CD4-positive, alpha-beta memory T cell (primary cell): ENCODE data around the gene TRERF1. TPM values are rescaled to one million over a fixed set of nuclear protein-coding genes. Genes with fewer than 3 reads are reported as not detected.

Experiments used
- CTCF ChIA-PET: fragments of 350-600 bp; sonication (Branson Sonifier 250); formaldehyde crosslinking; loops from one replicate; lab custom pipeline; 2021; ENCODE audit warnings: inconsistent platforms; ENCODE audit not compliant: partially characterized antibody; lab: Charles Lee
- POLR2A ChIA-PET: fragments of 350-600 bp; sonication (Branson Sonifier 250); formaldehyde crosslinking; loops from one replicate; lab custom pipeline; 2021; ENCODE audit not compliant: partially characterized antibody; lab: Charles Lee
- DNase-seq, 5 donors: peaks; one replicate each; pipeline versions ENCODE4 v3.0.0 to v3.0.0-alpha.2; 2020 to 2022; ENCODE audit warnings: mixed read lengths in 1 of 5
- H3K27ac ChIP-seq: one replicate; pipeline ENCODE4 v1.7.0; 2013; ENCODE audit warnings: low read depth, low read length
- H3K27me3 ChIP-seq: 2 replicates; pipeline ENCODE4 v1.7.0; 2013; ENCODE audit warnings: mild to moderate bottlenecking, low read length, moderate library complexity; ENCODE audit not compliant: insufficient read depth
- H3K36me3 ChIP-seq: 2 replicates; pipeline ENCODE4 v1.7.0; 2013; ENCODE audit warnings: mild to moderate bottlenecking, low read length, moderate library complexity; ENCODE audit not compliant: insufficient read depth
- H3K4me1 ChIP-seq: 2 replicates; pipeline ENCODE4 v1.7.0; 2013; ENCODE audit warnings: mild to moderate bottlenecking, low read length, moderate library complexity; ENCODE audit not compliant: insufficient read depth
- H3K4me3 ChIP-seq, 2 donors: one replicate each; pipeline ENCODE4 v1.7.0; 2013; ENCODE audit warnings: low read length in 2 of 2, mild to moderate bottlenecking in 1 of 2
- H3K9me3 ChIP-seq, 2 donors: one replicate each; pipeline ENCODE4 v1.7.0; 2013; ENCODE audit warnings: low read length in 2 of 2, control low read depth in 1 of 2; ENCODE audit not compliant: control insufficient read depth in 1 of 2
- H3K27ac Mint-ChIP-seq, 7 donors: one replicate each; pipeline ENCODE4 v1.8.0; 2020 to 2021; ENCODE audit warnings: mixed read lengths in 7 of 7, mild to moderate bottlenecking in 6 of 7, inconsistent platforms in 3 of 7, moderate library complexity in 3 of 7
- H3K27me3 Mint-ChIP-seq, 2 donors: one replicate each; pipeline ENCODE4 v1.8.0; 2020 to 2021; ENCODE audit warnings: mixed read lengths in 2 of 2
- H3K36me3 Mint-ChIP-seq, 2 donors: one replicate each; pipeline ENCODE4 v1.8.0; 2020 to 2021; ENCODE audit warnings: mixed read lengths in 2 of 2, inconsistent platforms in 1 of 2, mild to moderate bottlenecking in 1 of 2
- H3K4me1 Mint-ChIP-seq, 4 donors: one replicate each; pipeline ENCODE4 v1.8.0; 2020 to 2021; ENCODE audit warnings: mixed read lengths in 4 of 4, mild to moderate bottlenecking in 1 of 4
- H3K4me3 Mint-ChIP-seq, 8 donors: one replicate each; pipeline ENCODE4 v1.8.0; 2020 to 2021; ENCODE audit warnings: mixed read lengths in 8 of 8, mild to moderate bottlenecking in 7 of 8, moderate library complexity in 6 of 8, inconsistent platforms in 3 of 8
- H3K9me3 Mint-ChIP-seq, 8 donors: one replicate each; pipeline ENCODE4 v1.8.0; 2020 to 2021; ENCODE audit warnings: mixed read lengths in 8 of 8, mild to moderate bottlenecking in 5 of 8, inconsistent platforms in 3 of 8, moderate library complexity in 1 of 8
- intact Hi-C: fragments of 100-400 bp; cut with micrococcal nuclease; formaldehyde crosslinking; loops from one replicate; pipeline ENCODE4 v1.15.1; 2023
- polyA plus RNA-seq, 2 donors: library from polyadenylated mRNA; unstranded; fragments of 300-500 nt; fragmentation: Illumina TruSeq; gene quantifications; one replicate each; pipeline ENCODE4 v1.2.3, GENCODE V29; 2021
- total RNA-seq, 2 experiments: library from RNA; stranded (reverse); gene quantifications; one replicate each; pipeline ENCODE4 v1.2.3, GENCODE V29; 2021

The TRERF1 gene
- total and polyA plus RNA-seq, 4 experiments from 2014 or later, result 1.1 to 28.3 (median 17.4) TPM

GRCh38 chr6:42394151-42394550, 57.6 kb downstream of the TRERF1 start:
- Histone ChIP-seq H3K9me3 (no peaks in the 10 kb centered on the region), H3K4me3 (no peak overlapping the region), H3K4me1 (peaks cover 85% of the 10 kb centered on the region), H3K36me3 (no peaks in the 10 kb centered on the region), H3K27ac (no peak overlapping the region), H3K27me3 (no peaks in the 10 kb centered on the region)
- Mint-ChIP-seq H3K9me3 (no peaks in the 10 kb centered on the region), H3K4me1 (peaks cover 73 to 97% (median 85%) of the 10 kb centered on the region in 4 donors), H3K36me3 (peaks cover 3 to 18% of the 10 kb centered on the region in 2 donors), H3K4me3 (peak overlapping the region in 7 of 8 donors; percentile 1 to 77 (median 63)), H3K27ac (peak overlapping the region; percentile 8 to 88 (median 66)), H3K27me3 (no peaks in the 10 kb centered on the region)
- CTCF ChIA-PET, result interaction anchor here (1.0 kb wide), 1 partner anchor 113 kb away, joined by 3 read pairs; no protein-coding TSS in a partner anchor
- DNase-seq, result no peak
- intact Hi-C loops, result no loop called here
- POLR2A ChIA-PET, result no interaction called here

- ChIA-PET CTCF (interaction anchor here (1.1 kb wide), 2 partner anchors 22 to 154 kb away, joined by 3 read pairs; no protein-coding TSS in a partner anchor), POLR2A (interaction anchor here (4.5 to 10.8 kb wide), 4 partner anchors 11 to 58 kb away, joined by 41 to 238 read pairs (median 122); partner anchors contain the start of gene TRERF1)
- Mint-ChIP-seq H3K9me3 (no peaks in the 10 kb centered on the region), H3K4me3 (peak overlapping the region in 6 of 8 donors; percentile 10 to 66 (median 29)), H3K27me3 (no peaks in the 10 kb centered on the region), H3K36me3 (peaks cover 1 to 13% of the 10 kb centered on the region in 2 donors), H3K27ac (peak overlapping the region; percentile 8 to 97 (median 66)), H3K4me1 (peaks cover 74 to 97% (median 87%) of the 10 kb centered on the region in 4 donors)
- Histone ChIP-seq H3K27me3 (no peaks in the 10 kb centered on the region), H3K9me3 (no peaks in the 10 kb centered on the region), H3K4me1 (peaks cover 94% of the 10 kb centered on the region), H3K27ac (no peak overlapping the region), H3K4me3 (no peak overlapping the region), H3K36me3 (no peaks in the 10 kb centered on the region)
- no peak for DNase-seq
- intact Hi-C loops, result no loop called here
These were observed 58.4 kb downstream of the TRERF1 start for GRCh38 chr6:42393339-42393738.

- POLR2A ChIA-PET, result interaction anchor here (4.5 to 10.8 kb wide), 4 partner anchors 12 to 58 kb away, joined by 41 to 238 read pairs (median 122); partner anchors contain the start of gene TRERF1
- Histone ChIP-seq H3K9me3 (no peaks in the 10 kb centered on the region), H3K27me3 (no peaks in the 10 kb centered on the region), H3K36me3 (no peaks in the 10 kb centered on the region), H3K4me1 (peaks cover 95% of the 10 kb centered on the region), H3K27ac (no peak overlapping the region), H3K4me3 (no peak overlapping the region)
- Mint-ChIP-seq H3K4me1 (peaks cover 75 to 97% (median 87%) of the 10 kb centered on the region in 4 donors), H3K36me3 (peaks cover 0 to 13% of the 10 kb centered on the region in 2 donors), H3K27me3 (no peaks in the 10 kb centered on the region), H3K27ac (peak overlapping the region; percentile 30 to 98 (median 89)), H3K9me3 (no peaks in the 10 kb centered on the region), H3K4me3 (peak overlapping the region in 3 of 8 donors; percentile 3 to 57 (median 44))
- DNase-seq, result no peak
- CTCF ChIA-PET, result interaction anchor here (0.5 to 1.1 kb wide), 3 partner anchors 22 to 197 kb away, joined by 3 read pairs; no protein-coding TSS in a partner anchor
- intact Hi-C loops, result no loop called here
These were observed 58.9 kb downstream of the TRERF1 start for GRCh38 chr6:42392833-42393232.

GRCh38 chr6:42391441-42391840, 60.3 kb downstream of the TRERF1 start:
- intact Hi-C loops, result loop anchor here (2.0 kb wide), 1 partner anchor 15 kb away; no protein-coding TSS in a partner anchor
- no peaks in the 10 kb centered on the region for H3K27me3 ChIP-seq
- no peak overlapping the region for H3K4me3 ChIP-seq
- ChIA-PET POLR2A (interaction anchor here (0.9 to 10.8 kb wide), 15 partner anchors 8 to 538 kb away, joined by 3 to 238 read pairs (median 29); partner anchors contain the start of gene TRERF1), CTCF (interaction anchor here (1.0 to 3.7 kb wide), 12 partner anchors 10 to 177 kb away, joined by 3 to 25 read pairs (median 10); no protein-coding TSS in a partner anchor)
- H3K36me3 Mint-ChIP-seq, result peaks cover 0 to 9% of the 10 kb centered on the region in 2 donors
- H3K36me3 ChIP-seq, result no peaks in the 10 kb centered on the region
- peaks cover 96% of the 10 kb centered on the region for H3K4me1 ChIP-seq
- H3K4me3 Mint-ChIP-seq, result peak overlapping the region in 7 of 8 donors; percentile 43 to 85 (median 83)
- H3K27ac ChIP-seq, result peak overlapping the region; percentile 79
- H3K4me1 Mint-ChIP-seq, result peaks cover 77 to 97% (median 90%) of the 10 kb centered on the region in 4 donors
- peak overlapping the region; percentile 96 to 99 (median 98) for H3K27ac Mint-ChIP-seq
- no peaks in the 10 kb centered on the region for H3K27me3 Mint-ChIP-seq
- H3K9me3 ChIP-seq, result no peaks in the 10 kb centered on the region
- no peaks in the 10 kb centered on the region for H3K9me3 Mint-ChIP-seq
- DNase-seq, result no peak

GRCh38 chr6:42390228-42390934, 61.3 kb downstream of the TRERF1 start:
- H3K4me3 Mint-ChIP-seq, result peak overlapping the region; percentile 73 to 85 (median 82)
- H3K36me3 ChIP-seq, result no peaks in the 10 kb centered on the region
- H3K4me3 ChIP-seq, result peak overlapping the region; percentile 1 to 42
- peak overlapping the region; percentile 79 for H3K27ac ChIP-seq
- H3K4me1 Mint-ChIP-seq, result peaks cover 76 to 100% (median 90%) of the 10 kb centered on the region in 4 donors
- intact Hi-C loops, result loop anchor here (1.0 to 2.0 kb wide), 3 partner anchors 16 to 61 kb away; partner anchors contain the start of gene TRERF1
- no peaks in the 10 kb centered on the region for H3K9me3 Mint-ChIP-seq
- no peaks in the 10 kb centered on the region for H3K9me3 ChIP-seq
- H3K27ac Mint-ChIP-seq, result peak overlapping the region; percentile 96 to 99 (median 98)
- H3K27me3 ChIP-seq, result no peaks in the 10 kb centered on the region
- DNase-seq, result peak; percentile 73 to 79 (median 77)
- ChIA-PET CTCF (interaction anchor here (0.9 to 3.7 kb wide), 25 partner anchors 9 to 839 kb away, joined by 3 to 25 read pairs (median 5); partner anchors contain the start of gene DNPH1), POLR2A (interaction anchor here (0.6 to 10.8 kb wide), 34 partner anchors 8 to 655 kb away, joined by 3 to 238 read pairs (median 4); partner anchors contain the start of genes MRPS10, PPP2R5D, TBCC and TFEB)
- H3K4me1 ChIP-seq, result peaks cover 100% of the 10 kb centered on the region
- H3K36me3 Mint-ChIP-seq, result peaks cover 0 to 9% of the 10 kb centered on the region in 2 donors
- no peaks in the 10 kb centered on the region for H3K27me3 Mint-ChIP-seq

GRCh38 chr6:42389736-42390135, 62.0 kb downstream of the TRERF1 start:
- Histone ChIP-seq H3K36me3 (no peaks in the 10 kb centered on the region), H3K4me3 (no peak overlapping the region), H3K27me3 (no peaks in the 10 kb centered on the region), H3K9me3 (no peaks in the 10 kb centered on the region), H3K27ac (peak overlapping the region; percentile 79), H3K4me1 (peaks cover 100% of the 10 kb centered on the region)
- ChIA-PET POLR2A (interaction anchor here (0.6 to 10.8 kb wide), 32 partner anchors 8 to 655 kb away, joined by 3 to 238 read pairs (median 5); partner anchors contain the start of genes MRPS10, PPP2R5D, TBCC and TFEB), CTCF (interaction anchor here (0.9 to 3.7 kb wide), 22 partner anchors 10 to 839 kb away, joined by 3 to 25 read pairs (median 6); partner anchors contain the start of gene DNPH1)
- intact Hi-C loops, result loop anchor here (1.0 to 5.0 kb wide), 4 partner anchors 17 to 62 kb away; partner anchors contain the start of gene TRERF1
- no peaks in the 10 kb centered on the region for H3K27me3 Mint-ChIP-seq
- H3K9me3 Mint-ChIP-seq, result no peaks in the 10 kb centered on the region
- peaks cover 72 to 98% (median 87%) of the 10 kb centered on the region in 4 donors for H3K4me1 Mint-ChIP-seq
- H3K36me3 Mint-ChIP-seq, result peaks cover 0 to 9% of the 10 kb centered on the region in 2 donors
- H3K4me3 Mint-ChIP-seq, result peak overlapping the region; percentile 73 to 85 (median 82)
- peak overlapping the region; percentile 96 to 99 (median 98) for H3K27ac Mint-ChIP-seq
- DNase-seq, result no peak
